ENCODE measurements around the gene SLC4A2. TPM values are rescaled to one million over a fixed set of nuclear protein-coding genes. Genes with fewer than 3 reads are reported as not detected.
A peak's percentile ranks its signal among the peaks of the same experiment; 100 is the strongest.

SLC4A2 gene
- total RNA-seq, 1 experiment from 2014 or later = 82.9 TPM

DNA sequence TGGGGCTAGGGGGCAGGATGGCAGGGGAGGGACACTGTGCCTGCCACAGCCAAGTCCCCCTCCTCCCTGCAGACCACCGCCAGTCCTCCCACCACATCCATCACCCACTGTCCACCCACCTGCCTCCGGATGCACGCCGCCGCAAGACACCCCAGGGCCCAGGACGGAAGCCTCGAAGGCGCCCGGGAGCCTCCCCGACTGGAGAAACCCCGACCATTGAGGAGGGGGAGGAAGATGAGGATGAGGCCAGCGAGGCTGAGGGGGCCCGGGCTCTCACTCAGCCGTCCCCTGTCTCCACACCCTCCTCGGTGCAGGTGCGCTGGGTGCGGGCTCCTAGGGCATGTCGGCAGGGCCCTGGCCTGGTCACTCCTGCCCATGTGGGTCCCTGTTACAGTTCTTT is 5.1 kb downstream of the SLC4A2 start:
- DNase-seq (ENCODE audit: low spot score) = no peak

DNA sequence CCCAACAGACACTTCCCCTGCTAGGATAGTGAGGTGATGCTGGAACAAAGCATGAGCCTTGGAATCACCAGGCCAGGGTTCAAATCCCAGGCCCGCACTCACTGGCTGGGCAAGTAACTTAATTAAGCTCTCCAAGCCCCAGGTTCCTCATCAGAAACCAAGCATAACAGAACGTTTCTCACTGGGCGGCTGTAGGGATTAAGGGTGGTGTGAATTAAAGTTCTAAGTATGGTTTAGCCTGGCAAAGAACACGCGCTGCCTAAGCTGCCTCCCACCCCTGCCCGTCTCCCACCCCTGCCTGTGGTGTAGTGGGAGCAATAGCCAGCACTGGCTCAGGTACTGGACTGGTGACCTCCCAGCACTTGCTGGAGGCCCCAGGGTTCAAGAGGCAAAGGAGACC is 5.6 kb downstream of the SLC4A2 start:
- DNase-seq (ENCODE audit: low spot score) = no peak

DNA sequence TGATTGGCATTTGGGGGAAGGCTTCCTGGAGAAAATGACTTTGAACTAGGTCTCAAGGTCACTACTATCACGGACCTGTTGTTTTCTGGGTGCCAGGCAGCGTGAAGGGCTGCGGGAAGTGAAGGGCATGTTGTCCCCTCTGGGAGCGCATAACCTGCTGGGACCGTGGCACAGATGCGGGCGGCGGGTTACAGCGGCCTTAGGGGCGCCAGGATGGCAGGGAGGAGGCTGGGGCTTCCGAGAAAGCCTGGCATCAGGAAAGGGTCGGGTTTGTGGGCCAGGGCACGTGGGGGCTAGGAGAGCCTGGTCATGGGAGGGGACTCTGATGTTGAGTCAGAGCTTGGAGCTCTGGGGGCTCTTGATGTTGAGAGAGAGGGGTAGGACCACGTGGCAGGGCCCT is 6.1 kb downstream of the SLC4A2 start:
- DNase-seq (ENCODE audit: low spot score) = no peak

DNA sequence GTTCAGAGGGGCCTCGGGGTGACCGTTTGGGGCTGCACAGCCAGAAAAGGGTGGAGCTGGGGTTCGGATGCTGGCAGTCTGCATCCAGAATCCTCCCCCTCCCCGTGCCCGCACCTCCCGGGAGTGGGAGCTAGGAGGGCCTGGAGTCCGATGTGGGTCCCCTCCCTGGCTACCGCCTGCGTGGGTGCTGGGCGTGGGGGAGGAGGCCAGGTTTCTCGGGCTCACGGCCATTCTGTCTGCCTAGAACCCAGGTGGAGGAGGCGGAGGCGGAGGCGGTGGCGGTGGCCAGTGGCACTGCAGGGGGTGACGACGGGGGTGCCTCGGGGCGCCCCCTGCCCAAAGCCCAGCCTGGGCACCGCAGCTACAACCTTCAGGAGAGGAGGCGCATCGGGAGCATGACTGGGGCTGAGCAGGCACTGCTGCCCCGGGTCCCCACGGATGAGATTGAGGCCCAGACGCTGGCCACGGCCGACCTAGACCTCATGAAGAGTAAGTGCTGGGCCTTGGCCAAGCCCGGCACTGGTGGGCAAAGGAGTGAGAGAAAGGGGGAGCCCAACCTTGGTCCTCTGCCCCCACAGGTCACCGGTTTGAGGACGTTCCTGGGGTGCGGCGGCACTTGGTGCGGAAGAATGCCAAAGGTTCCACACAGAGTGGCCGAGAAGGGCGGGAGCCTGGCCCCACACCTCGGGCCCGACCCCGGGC is 7.0 kb downstream of the SLC4A2 start:
- DNase-seq (ENCODE audit: low spot score) = no peak

DNA sequence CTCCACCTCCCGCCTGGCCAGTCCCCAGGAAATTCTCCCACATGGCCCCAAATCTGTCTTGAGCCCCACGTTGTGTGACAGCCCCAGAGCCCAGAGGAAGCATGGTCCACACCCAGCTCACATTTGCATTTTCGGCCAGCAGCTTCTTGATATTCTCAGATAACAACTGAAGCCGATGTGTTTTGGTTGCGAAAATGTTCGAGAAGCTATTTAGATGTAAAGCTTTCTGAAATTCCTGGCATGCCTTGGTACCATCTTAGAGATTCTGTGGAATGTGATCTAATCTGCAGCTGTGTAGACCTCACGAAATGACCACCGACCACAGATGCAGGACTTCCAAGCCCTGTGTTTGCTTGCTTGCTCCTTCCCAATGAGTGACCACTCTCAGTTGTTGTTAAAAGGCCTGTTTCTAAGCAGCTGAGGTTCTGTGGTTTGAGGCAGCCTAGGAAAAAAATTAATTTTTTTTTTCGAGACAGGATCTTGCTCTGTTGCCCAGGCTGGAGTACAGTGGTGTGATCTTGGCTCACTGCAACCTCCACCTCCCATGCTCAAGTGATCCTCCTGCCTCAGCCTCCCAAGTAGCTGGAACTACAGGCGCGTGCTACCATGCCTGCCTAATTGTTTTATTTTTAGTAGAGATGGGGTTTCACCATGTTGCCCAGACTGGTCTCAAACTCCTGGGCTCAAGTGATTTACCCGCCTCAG is 8.8 kb downstream of the SLC4A2 start:
- DNase-seq (ENCODE audit: low spot score) = no peak

DNA sequence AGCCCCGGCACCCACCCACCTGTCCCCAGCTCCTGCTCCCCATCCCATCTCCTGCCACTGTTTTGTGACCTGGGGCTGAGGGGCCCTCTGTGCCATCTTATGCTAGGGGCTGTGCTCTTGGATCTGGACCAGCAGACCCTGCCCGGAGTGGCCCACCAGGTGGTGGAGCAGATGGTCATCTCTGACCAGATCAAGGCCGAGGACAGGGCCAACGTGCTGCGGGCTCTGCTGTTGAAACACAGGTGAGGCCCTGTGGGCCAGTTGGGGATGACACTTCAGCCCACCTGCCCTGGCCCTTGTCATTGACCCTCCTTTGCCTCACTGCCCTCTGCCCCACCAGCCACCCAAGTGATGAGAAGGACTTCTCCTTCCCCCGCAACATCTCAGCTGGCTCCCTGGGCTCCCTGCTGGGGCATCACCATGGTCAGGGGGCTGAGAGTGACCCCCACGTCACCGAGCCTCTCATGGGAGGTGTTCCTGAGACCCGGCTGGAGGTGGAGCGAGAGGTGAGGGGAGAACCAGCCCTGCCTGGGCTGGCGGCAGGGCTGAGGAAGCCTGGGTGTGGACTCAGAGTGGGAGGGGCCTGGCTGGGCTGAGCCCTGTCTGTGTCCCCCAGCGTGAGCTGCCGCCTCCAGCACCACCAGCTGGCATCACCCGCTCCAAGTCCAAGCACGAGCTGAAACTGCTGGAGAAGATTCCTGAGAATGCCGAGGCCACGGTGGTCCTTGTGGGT is 10.6 kb downstream of the SLC4A2 start:
- DNase-seq (ENCODE audit: low spot score) = no peak

DNA sequence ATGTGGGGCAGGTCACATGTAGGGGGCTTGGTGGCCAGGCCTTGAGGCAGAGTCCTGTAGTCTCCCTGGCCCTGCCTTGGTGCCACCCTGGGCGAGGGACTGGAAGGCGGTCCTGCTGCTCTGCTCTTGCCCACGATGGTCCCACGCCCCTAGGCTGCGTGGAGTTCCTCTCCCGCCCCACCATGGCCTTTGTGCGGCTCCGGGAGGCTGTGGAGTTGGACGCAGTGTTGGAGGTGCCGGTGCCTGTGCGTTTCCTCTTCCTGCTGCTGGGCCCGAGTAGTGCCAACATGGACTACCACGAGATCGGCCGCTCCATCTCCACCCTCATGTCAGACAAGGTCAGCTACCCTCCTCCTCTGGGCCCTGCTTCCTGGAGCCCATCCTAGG is 11.2 kb downstream of the SLC4A2 start:
- DNase-seq (ENCODE audit: low spot score) = no peak

DNA sequence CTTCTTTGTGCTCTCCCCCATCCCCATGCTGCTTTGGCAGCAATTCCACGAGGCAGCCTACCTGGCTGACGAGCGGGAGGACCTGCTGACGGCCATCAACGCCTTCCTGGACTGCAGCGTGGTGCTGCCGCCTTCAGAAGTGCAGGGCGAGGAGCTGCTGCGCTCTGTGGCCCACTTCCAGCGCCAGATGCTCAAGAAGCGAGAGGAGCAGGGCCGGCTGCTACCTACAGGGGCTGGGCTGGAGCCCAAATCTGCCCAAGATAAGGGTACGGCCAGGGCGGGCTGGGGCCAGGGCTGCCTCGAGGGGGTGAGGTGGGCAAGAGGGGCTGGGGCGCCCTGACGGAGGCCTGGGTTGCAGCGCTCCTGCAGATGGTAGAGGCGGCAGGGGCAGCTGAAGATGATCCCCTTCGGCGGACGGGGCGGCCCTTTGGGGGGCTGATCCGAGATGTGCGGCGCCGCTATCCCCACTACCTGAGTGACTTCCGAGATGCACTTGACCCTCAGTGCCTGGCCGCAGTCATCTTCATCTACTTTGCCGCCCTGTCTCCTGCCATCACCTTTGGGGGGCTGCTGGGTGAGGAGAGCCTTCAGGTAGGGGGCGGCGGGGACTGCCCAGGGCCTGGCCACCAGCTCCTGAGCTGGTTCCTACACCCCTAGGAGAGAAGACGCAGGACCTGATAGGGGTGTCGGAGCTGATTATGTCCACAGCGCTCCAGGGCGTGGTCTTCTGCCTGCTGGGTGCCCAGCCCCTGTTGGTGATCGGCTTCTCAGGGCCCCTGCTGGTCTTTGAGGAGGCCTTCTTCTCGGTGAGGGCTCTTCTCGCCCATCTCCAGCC is 11.9 kb downstream of the SLC4A2 start:
- DNase-seq (ENCODE audit: low spot score) = no peak

DNA sequence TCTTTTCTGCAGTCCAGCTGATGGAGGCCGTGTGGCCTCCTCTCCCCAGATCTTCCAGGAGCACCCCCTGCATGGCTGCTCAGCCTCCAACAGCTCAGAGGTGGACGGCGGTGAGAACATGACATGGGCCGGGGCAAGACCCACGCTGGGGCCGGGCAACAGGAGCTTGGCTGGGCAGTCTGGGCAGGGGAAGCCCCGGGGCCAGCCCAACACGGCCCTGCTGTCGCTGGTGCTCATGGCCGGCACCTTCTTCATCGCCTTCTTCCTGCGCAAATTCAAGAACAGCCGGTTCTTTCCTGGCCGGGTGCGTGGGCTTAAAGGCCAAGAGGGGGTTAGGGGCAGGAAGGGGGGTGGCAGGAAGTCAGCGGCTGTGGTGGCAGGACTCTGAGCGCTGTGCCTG is 14.6 kb downstream of the SLC4A2 start:
- DNase-seq (ENCODE audit: low spot score) = no peak

DNA sequence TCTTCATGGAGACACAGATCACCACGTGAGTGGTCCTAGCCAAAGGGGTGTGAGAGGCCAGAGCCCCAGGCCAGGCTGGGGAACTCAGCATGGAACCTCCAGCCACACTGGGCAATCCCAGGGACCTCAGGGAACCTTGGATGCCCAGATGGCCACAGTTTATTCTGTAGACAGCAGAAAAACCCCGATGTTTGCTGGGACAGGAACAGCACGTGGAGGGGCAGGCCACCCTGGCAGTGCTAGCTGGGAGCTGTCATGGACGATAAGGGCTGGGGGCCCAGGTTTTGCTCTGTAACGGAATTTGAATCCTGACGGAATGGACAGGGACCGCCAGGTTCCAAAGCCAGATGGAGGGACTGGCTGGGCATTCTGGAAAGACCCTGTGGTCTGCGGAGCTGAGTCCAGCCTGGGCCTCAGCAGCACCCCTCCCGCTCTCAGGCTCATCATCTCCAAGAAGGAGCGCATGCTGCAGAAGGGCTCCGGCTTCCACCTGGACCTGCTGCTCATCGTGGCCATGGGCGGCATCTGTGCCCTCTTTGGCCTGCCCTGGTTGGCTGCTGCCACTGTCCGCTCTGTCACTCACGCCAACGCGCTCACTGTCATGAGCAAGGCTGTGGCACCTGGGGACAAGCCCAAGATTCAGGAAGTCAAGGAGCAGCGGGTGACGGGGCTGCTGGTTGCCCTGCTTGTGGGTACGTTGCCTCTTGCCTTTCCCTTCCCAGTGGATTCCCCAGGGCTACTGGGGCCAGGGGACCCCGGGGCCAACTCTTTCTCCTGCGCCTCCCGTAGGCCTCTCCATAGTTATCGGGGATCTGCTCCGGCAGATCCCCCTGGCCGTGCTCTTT is 15.7 kb downstream of the SLC4A2 start:
- no peak for DNase-seq (ENCODE audit: low spot score)

DNA sequence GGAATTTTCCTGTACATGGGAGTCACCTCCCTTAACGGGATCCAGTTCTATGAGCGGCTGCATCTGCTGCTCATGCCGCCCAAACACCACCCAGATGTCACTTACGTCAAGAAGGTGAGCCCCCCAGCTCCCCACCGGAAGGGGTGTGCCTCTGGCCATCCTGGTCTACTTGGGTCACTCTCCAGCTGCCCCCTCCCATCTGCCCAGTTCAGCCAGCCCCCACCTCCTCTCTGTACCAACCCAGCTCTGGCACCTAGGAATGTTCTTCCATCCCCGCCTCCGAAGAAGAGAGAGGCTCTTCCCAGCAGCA is 16.2 kb downstream of the SLC4A2 start:
- no peak for DNase-seq (ENCODE audit: low spot score)

DNA sequence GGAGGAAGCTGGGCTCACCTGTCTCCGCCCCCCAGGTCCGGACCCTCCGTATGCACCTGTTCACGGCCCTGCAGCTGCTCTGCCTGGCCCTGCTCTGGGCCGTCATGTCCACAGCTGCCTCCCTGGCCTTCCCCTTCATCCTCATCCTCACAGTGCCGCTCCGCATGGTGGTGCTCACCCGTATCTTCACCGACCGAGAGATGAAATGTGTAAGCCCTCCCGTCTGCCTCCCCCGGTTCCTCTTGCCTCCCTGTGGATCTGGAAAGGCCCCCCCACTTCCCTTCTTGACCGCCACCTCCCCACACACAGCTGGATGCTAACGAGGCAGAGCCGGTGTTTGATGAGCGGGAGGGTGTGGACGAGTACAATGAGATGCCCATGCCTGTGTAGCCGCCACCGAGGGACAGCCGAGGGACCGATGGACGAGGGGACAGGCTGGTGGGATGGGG is 16.6 kb downstream of the SLC4A2 start:
- no peak for DNase-seq (ENCODE audit: low spot score)

DNA sequence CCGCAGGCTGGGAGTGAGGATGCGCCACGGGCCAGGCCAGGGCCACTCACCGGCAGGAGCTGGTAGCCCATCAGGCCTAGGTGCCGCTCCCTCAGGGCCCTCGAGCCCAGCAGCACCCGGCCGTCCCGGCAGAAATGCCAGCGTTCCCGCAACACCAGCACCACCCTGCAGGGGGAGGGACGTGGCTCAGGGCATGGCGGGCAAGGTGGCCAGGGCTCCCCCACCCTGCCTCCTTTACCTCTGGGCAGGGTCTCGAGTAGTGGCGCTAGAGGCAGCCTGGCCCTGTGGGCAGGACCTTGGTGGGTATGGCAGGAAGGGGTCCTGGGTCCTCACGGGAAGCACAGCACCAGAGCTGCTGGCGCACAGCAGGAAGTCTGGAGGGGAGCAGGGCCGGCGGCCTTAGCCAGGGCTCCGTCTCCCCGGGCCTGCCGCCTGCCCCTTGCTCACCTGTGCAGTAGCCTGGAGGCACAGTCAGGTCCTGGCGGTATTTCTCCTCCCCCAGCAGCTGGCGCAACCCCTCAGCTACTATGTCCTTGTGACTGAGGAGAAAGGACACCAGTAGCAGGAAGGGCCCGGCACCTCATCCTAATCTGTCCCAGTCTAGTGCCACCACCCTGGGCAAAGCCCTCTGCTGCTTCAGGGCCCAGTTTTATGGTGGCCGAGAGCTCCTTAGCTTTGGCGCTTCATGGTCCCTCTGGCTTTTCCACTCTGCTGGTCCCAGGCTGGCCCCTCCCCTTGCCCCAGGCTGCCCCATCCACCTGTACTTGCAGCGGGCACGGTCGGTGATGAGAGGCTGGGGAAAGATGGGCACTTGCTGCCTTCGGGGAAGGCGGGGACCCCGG is 17.7 kb downstream of the SLC4A2 start:
- no peak for DNase-seq (ENCODE audit: low spot score)

DNA sequence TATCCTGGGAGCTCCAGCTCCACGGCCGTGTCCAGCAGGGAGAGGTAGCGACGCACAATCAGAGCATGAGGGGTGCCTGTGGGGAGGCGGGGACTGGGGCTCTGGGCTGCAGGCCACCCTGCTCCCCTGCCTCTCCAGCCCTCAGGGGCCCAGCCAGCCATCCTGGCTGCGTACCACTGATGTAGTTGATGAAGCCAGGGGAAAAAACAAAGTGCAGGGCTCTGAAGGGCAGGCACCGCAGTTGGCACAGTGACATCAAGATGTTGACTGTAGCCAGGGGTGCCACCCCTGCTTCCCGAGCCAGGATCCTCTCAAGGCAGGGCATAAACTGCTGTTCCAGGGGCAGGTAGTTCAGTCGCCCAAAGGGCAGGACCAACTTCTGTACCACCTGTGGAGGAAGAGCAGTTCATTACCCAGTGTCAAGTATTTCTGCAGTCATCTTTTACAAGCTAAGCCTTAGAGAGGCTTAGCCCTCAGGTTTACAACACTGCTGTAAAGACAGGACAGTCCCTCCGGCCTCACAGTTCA is 18.4 kb downstream of the SLC4A2 start:
- DNase-seq (ENCODE audit: low spot score) = no peak

DNA sequence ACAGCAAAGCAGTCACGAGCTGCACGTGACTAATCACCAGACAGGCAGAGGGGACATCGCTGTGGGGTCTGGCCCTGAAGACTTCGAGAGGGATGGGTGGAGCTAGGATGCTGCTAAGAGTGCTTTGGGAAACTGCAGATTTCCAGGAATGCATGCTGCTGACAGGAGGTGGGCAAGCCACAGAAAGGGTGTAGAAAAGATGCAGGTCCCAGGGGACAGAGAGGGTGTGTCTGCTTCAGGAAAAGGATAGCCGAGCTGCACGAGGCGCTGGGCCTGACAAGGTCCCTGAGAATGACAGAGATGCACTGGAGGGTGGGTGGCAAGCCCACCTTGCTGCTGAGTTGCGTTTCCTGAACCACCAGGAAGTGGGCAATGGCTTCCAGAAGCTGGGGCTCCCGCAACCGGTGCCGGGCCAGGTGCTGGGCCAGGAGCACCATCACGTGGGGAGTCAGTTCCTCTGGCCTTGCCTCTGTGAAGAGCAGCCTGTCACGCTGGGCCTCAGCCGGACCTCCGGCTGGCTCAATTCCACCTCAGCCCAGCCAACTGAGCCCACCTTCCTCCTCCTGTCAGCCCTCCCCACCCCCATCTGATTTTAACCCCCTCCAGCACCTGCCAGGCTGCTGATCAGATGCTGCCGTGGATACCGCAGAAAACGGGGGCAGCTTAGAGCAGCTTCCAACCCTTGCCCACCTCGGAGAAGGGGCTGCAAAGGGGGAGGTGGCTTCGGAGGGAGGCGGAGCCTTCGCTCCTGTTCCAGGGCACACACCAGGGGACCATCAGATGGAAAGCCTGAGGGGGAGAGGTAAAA is 19.0 kb downstream of the SLC4A2 start:
- no peak for DNase-seq (ENCODE audit: low spot score)

DNA sequence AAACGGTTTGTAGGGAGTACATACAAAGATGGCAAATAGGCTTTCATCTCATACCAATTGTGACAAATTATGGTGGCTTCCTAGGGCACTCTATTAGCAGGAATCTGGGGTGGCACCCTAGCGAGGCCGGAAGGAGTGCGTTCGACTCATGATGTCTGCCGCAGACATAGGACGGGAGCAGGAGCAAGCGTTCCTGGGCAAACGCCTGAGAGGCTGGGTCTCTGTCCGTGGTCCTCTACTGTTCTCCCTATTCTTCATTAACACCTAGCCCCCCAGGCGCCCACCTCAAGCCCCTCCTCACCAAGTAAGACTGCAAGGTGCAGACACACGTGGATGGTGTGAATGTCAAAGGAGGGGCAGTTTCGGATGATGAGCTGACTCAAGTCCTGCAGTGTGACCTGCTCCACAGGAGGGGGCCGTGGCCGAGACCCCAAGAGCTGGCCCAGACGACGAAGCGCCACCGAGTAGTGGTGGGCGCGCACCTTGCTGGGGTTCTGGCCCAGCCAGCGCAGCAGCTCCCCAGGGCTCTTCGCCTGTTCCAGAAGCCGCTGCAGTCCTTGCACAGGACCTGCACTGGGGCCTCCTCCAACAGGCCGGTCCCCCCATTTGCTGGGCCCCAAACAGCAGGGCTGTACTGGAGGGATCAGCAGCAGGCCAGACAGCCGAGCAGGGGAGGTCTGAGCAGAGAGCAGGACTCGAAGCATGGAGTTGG is 20.0 kb downstream of the SLC4A2 start:
- DNase-seq (ENCODE audit: low spot score) = no peak

DNA sequence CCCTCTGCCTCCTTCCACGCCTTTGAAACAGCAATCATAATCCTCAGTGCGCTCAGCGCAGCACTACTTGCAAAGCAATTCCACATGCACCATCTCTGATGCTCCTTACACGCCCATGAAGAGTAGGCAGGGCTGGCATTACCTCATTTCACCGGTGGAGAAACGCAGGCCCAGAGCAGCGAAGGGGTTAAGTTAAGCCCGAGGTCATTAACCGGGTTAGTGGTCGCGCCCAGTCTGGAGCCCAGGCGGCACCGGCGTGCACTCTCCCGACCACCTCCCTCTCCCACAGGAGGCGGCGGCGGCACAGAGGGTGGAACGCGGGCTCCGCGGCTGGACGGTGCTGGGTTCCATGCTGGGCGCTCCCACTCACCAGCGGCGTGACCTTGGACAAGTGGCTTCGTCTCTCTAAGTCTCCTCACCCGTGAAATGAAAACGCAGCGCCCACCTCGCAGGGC is 20.7 kb downstream of the SLC4A2 start:
- no peak for DNase-seq (ENCODE audit: low spot score)

DNA sequence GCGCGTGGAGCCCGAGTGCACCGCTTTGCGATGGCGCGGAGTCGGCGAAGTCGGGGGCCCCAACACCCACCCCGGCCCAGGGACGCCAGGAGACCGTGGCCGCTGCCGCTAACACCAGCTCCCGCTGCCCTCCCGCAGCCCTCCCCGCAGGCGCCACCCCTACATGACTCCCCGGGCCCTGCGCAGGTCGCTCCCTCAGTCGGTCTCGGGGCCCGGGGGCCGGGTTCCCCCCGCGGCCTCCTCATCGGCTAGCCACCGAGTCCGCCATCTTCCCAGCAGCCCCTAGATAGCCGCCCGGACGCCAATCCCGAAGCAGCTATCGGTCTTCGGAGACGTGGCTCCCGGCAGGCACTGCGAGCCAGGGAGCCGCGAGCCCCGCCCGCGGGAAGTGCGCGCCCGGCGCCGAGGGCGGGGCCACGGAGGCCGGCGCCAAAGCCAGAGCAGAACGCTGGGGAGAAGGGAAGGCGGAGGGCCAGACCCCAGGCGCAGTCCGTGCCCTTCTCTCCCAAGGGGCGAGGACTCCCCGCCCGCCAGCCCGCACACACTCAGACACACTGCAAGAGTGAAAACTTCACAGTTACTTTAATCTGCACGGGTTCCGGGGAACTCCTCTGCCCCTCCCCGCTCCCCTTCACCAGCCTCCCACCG is 21.3 kb downstream of the SLC4A2 start, which contains the start of gene FASTK:
Gene FASTK (minus strand): TSS at position 288 of the 648 bp plus-strand sequence. CDS start 43 bp downstream, at position 245.
- DNase-seq (ENCODE audit: low spot score) = peak; percentile 84

All from H4 (cell line).